Uterus (tissue), 2 donors: ENCODE measurements around the gene DPP6.

Experiments used
- CTCF ChIP-seq, 4 experiments: fragments of 200-600 bp in 2 of 4; fragments of 450-650 bp in 2 of 4; sonication (generic) in 2 of 4; IDR thresholded peaks; one replicate each; pipeline ENCODE4 v1.5.1; 2016 to 2019; ENCODE audit warnings: antibody characterized with exemption in 4 of 4, mild to moderate bottlenecking in 2 of 4, moderate library complexity in 1 of 4
- POLR2A ChIP-seq, 2 donors: fragments of 450-650 bp; IDR thresholded peaks; one replicate each; pipeline ENCODE4 v1.6.1; 2016; ENCODE audit warnings: antibody characterized with exemption in 2 of 2, mild to moderate bottlenecking in 1 of 2, moderate library complexity in 1 of 2

GRCh38 chr7:154442939-154443338 is 390.7 kb downstream of the DPP6 start:
- TF ChIP-seq CTCF (IDR thresholded peaks at IDR 0.05): no peak
- no peak for TF ChIP-seq POLR2A (IDR thresholded peaks at IDR 0.05)
